ENCODE data around the gene LPCAT3. TPM values are rescaled to one million over a fixed set of nuclear protein-coding genes. Genes with fewer than 3 reads are reported as not detected.

Gene LPCAT3
- total RNA-seq, 1 experiment from 2014 or later, result 45.8 TPM

DNA sequence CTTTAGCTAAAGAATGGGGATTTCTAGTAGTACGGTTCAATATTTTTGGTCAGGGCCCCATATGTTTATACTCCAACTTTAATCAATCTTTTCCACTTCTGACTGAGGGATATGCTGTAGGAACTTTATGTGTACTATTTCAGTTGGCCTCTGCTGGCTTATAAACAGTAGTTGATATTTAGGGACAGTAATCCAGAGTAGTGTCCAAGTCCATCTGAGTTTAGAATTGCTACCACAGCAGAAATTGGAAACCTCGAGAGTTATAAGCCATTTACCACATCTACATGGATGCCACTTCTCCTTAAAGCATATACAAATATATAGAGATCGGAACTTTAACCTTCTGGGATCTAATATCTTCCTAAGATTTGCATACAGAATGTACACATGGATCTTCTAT lies 11.6 kb downstream of the LPCAT3 start:
- no peak for TF ChIP-seq FOSL1 (IDR thresholded peaks at IDR 0.05; ENCODE audit: low read depth)
- TF ChIP-seq, protein P1, sequence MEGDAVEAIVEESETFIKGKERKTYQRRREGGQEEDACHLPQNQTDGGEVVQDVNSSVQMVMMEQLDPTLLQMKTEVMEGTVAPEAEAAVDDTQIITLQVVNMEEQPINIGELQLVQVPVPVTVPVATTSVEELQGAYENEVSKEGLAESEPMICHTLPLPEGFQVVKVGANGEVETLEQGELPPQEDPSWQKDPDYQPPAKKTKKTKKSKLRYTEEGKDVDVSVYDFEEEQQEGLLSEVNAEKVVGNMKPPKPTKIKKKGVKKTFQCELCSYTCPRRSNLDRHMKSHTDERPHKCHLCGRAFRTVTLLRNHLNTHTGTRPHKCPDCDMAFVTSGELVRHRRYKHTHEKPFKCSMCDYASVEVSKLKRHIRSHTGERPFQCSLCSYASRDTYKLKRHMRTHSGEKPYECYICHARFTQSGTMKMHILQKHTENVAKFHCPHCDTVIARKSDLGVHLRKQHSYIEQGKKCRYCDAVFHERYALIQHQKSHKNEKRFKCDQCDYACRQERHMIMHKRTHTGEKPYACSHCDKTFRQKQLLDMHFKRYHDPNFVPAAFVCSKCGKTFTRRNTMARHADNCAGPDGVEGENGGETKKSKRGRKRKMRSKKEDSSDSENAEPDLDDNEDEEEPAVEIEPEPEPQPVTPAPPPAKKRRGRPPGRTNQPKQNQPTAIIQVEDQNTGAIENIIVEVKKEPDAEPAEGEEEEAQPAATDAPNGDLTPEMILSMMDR (IDR thresholded peaks at IDR 0.05 in 2 of 3, conservative IDR thresholded peaks at IDR 0.05 in 1 of 3; ENCODE audit: borderline replicate concordance in 1 of 3, insufficient read depth in 1 of 3, low read depth in 2 of 3, low read length in 2 of 3), result no peak
- no peak for TF ChIP-seq YY1 (IDR thresholded peaks at IDR 0.05; ENCODE audit: extremely low read depth, insufficient replicate concordance, low read depth, low read length)
- no peak for TF ChIP-seq ZFX (IDR thresholded peaks at IDR 0.05)
- no peak for TF ChIP-seq ZNF274 (IDR thresholded peaks at IDR 0.05; ENCODE audit: low read depth, low read length)
- TF ChIP-seq, protein P2, sequence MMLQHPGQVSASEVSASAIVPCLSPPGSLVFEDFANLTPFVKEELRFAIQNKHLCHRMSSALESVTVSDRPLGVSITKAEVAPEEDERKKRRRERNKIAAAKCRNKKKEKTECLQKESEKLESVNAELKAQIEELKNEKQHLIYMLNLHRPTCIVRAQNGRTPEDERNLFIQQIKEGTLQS (IDR thresholded peaks at IDR 0.05), result no peak
- TF ChIP-seq EGR1 (IDR thresholded peaks at IDR 0.05; ENCODE audit: low read depth), result no peak
- TF ChIP-seq, protein P3, sequence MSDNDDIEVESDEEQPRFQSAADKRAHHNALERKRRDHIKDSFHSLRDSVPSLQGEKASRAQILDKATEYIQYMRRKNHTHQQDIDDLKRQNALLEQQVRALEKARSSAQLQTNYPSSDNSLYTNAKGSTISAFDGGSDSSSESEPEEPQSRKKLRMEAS (IDR thresholded peaks at IDR 0.05), result no peak
- TF ChIP-seq POLR2AphosphoS5 (IDR thresholded peaks at IDR 0.05; ENCODE audit: low read depth, low read length), result no peak
- TF ChIP-seq POLR2A (IDR thresholded peaks at IDR 0.05; ENCODE audit: borderline replicate concordance, extremely low read depth, insufficient read depth, insufficient read length), result no peak
- TF ChIP-seq, protein P4, sequence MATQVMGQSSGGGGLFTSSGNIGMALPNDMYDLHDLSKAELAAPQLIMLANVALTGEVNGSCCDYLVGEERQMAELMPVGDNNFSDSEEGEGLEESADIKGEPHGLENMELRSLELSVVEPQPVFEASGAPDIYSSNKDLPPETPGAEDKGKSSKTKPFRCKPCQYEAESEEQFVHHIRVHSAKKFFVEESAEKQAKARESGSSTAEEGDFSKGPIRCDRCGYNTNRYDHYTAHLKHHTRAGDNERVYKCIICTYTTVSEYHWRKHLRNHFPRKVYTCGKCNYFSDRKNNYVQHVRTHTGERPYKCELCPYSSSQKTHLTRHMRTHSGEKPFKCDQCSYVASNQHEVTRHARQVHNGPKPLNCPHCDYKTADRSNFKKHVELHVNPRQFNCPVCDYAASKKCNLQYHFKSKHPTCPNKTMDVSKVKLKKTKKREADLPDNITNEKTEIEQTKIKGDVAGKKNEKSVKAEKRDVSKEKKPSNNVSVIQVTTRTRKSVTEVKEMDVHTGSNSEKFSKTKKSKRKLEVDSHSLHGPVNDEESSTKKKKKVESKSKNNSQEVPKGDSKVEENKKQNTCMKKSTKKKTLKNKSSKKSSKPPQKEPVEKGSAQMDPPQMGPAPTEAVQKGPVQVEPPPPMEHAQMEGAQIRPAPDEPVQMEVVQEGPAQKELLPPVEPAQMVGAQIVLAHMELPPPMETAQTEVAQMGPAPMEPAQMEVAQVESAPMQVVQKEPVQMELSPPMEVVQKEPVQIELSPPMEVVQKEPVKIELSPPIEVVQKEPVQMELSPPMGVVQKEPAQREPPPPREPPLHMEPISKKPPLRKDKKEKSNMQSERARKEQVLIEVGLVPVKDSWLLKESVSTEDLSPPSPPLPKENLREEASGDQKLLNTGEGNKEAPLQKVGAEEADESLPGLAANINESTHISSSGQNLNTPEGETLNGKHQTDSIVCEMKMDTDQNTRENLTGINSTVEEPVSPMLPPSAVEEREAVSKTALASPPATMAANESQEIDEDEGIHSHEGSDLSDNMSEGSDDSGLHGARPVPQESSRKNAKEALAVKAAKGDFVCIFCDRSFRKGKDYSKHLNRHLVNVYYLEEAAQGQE (IDR thresholded peaks at IDR 0.05; ENCODE audit: low read depth), result no peak
- H4K20me1 ChIP-seq (ENCODE audit: insufficient read depth), result no peaks in the 10 kb centered on the region
- H3K4me2 ChIP-seq (ENCODE audit: low read length), result no peak overlapping the region
- H3K27me3 ChIP-seq (ENCODE audit: insufficient read depth, low read length), result no peaks in the 10 kb centered on the region
- intact Hi-C loops (cut with micrococcal nuclease), result no loop called here
- H3K9me3 ChIP-seq (ENCODE audit: control insufficient read depth in 1 of 2, insufficient read depth in 1 of 2, low read depth in 1 of 2, low read length in 2 of 2), result no peaks in the 10 kb centered on the region
- H3K79me2 ChIP-seq (ENCODE audit: insufficient read depth, low read length), result peaks cover 20% of the 10 kb centered on the region; the same call in 1 of the 2 replicates
- no TSS peak for BruUV-seq (replicated peaks)
- H2AFZ ChIP-seq (ENCODE audit: low read depth, low read length, poor library complexity, severe bottlenecking), result no peak overlapping the region
- no peak overlapping the region for H3K4me3 ChIP-seq (replicated peaks in 1 of 2; ENCODE audit: low read depth in 1 of 2, low read length in 2 of 2)
- ATAC-seq (no peak), DNase-seq (ENCODE audit: low read depth, low spot score) (no peak)
- H3K9me2 ChIP-seq (ENCODE audit: insufficient read depth), result no peaks in the 10 kb centered on the region
- CTCF ChIA-PET, result no interaction called here
- no peaks in the 10 kb centered on the region for H3K4me1 ChIP-seq (ENCODE audit: control insufficient read depth in 1 of 2, insufficient read depth in 2 of 2, low read length in 2 of 2)
- no peak overlapping the region for H3K9ac ChIP-seq (ENCODE audit: low read length)
- H3K27ac ChIP-seq (ENCODE audit: low read depth, low read length), result no peak overlapping the region
- RAD21 ChIA-PET (ENCODE audit: low non-redundant PET in 1 of 2, low total read pairs in 2 of 2, uncharacterized antibody in 2 of 2, unreplicated experiment in 2 of 2), result no interaction called here
- POLR2A ChIA-PET, result no interaction called here
- H3K36me3 ChIP-seq (ENCODE audit: control insufficient read depth in 1 of 2, insufficient read depth in 2 of 2, low read length in 2 of 2), result 0 out of 4 replicates have a peak, but pooled peaks cover 0 to 2% of the 10 kb centered on the region in 2 experiments

Data from HCT116 (cell line).